HepG2 (cell line): ENCODE measurements around the gene KANK4. TPM values are rescaled to one million over a fixed set of nuclear protein-coding genes. Genes with fewer than 3 reads are reported as not detected.

Experiments used
- ARHGAP35 ChIP-seq: sonication (generic); formaldehyde crosslinking; IDR thresholded peaks from 2 replicates; pipeline ENCODE4 v1.9.0; 2022; ENCODE audit warnings: mild to moderate bottlenecking, inconsistent platforms, moderate library complexity, missing genetic modification reagents, borderline replicate concordance
- ARNT2 ChIP-seq: sonication (generic); formaldehyde crosslinking; IDR thresholded peaks from 2 replicates; pipeline ENCODE4 v1.8.0; 2022; ENCODE audit warnings: mild to moderate bottlenecking, low read depth, missing genetic modification reagents, moderate library complexity
- ATF6 ChIP-seq: sonication (generic); formaldehyde crosslinking; conservative IDR thresholded peaks from 2 replicates; pipeline ENCODE4 v1.4.0; 2020; ENCODE audit warnings: missing genetic modification reagents
- DMAP1 ChIP-seq: IDR thresholded peaks from 2 replicates; pipeline ENCODE4 v1.6.1; 2016
- FOSL1 ChIP-seq: sonication (generic); formaldehyde crosslinking; IDR thresholded peaks from 2 replicates; pipeline ENCODE4 v1.9.0; 2021; ENCODE audit warnings: missing genetic modification reagents, borderline replicate concordance
- IKZF1 ChIP-seq: fragments of 450-650 bp; IDR thresholded peaks from 2 replicates; pipeline ENCODE4 v1.7.1; 2016
- POLR2A ChIP-seq, 2 experiments: IDR thresholded peaks; 2 replicates each; pipeline ENCODE4 v1.6.1; 2011; ENCODE audit warnings: low read depth in 2 of 2, low read length in 2 of 2, mild to moderate bottlenecking in 1 of 2, moderate library complexity in 1 of 2; ENCODE audit not compliant: insufficient read depth in 1 of 2
- POLR2AphosphoS2 ChIP-seq: IDR thresholded peaks from 2 replicates; pipeline ENCODE4 v1.6.1; 2011; ENCODE audit warnings: low read depth, low read length, improper control_type of control experiment
- SKI ChIP-seq: fragments of 450-650 bp; IDR thresholded peaks from one replicate; pipeline ENCODE4 v1.6.1; 2018; ENCODE audit warnings: mild to moderate bottlenecking; ENCODE audit not compliant: partially characterized antibody
- SP5 ChIP-seq: IDR thresholded peaks from 2 replicates; pipeline ENCODE4 v1.6.1; 2016; ENCODE audit warnings: low read depth, borderline replicate concordance
- TAF1 ChIP-seq: sonication (generic); formaldehyde crosslinking; IDR thresholded peaks from 2 replicates; pipeline ENCODE4 v1.4.0; 2020; ENCODE audit warnings: missing genetic modification reagents
- TFDP1 ChIP-seq: IDR thresholded peaks from 2 replicates; pipeline ENCODE4 v1.6.1; 2016; ENCODE audit warnings: missing compliant biosample characterization, missing genetic modification reagents, borderline replicate concordance
- ZNF230 ChIP-seq: sonication (generic); formaldehyde crosslinking; IDR thresholded peaks from 2 replicates; pipeline ENCODE4 v1.4.0; 2020; ENCODE audit warnings: mild to moderate bottlenecking, missing genetic modification reagents
- ZNF232 ChIP-seq: sonication (generic); formaldehyde crosslinking; IDR thresholded peaks from 2 replicates; pipeline ENCODE4 v1.4.0; 2020; ENCODE audit warnings: missing genetic modification reagents, borderline replicate concordance
- ZNF256 ChIP-seq: sonication (generic); formaldehyde crosslinking; conservative IDR thresholded peaks from 2 replicates; pipeline ENCODE4 v1.4.0; 2020; ENCODE audit warnings: missing genetic modification reagents
- ZNF510 ChIP-seq: sonication (generic); formaldehyde crosslinking; IDR thresholded peaks from 2 replicates; pipeline ENCODE4 v1.4.0; 2020; ENCODE audit warnings: low read depth, mild to moderate bottlenecking, missing genetic modification reagents
- ZNF512B ChIP-seq: sonication (generic); formaldehyde crosslinking; IDR thresholded peaks from 2 replicates; pipeline ENCODE4 v1.5.1; 2020; ENCODE audit warnings: missing genetic modification reagents, mild to moderate bottlenecking, borderline replicate concordance
- ZNF543 ChIP-seq: sonication (generic); formaldehyde crosslinking; IDR thresholded peaks from 2 replicates; pipeline ENCODE4 v1.4.0; 2020; ENCODE audit warnings: mild to moderate bottlenecking, missing genetic modification reagents
- ZNF704 ChIP-seq: sonication (generic); formaldehyde crosslinking; IDR thresholded peaks from 2 replicates; pipeline ENCODE4 v1.8.1; 2023; ENCODE audit warnings: mild to moderate bottlenecking, inconsistent platforms, moderate library complexity, missing genetic modification reagents, borderline replicate concordance
- ZNF709 ChIP-seq: sonication (generic); formaldehyde crosslinking; IDR thresholded peaks from 2 replicates; pipeline ENCODE4 v1.5.0; 2020; ENCODE audit warnings: mild to moderate bottlenecking, missing genetic modification reagents
- ZNF792 ChIP-seq: IDR thresholded peaks from 2 replicates; pipeline ENCODE4 v1.6.1; 2016
- polyA plus RNA-seq, 8 experiments: library from polyadenylated mRNA; depleted of rRNA in 3 of 8; stranded (reverse) in 7 of 8; unstranded in 1 of 8; fragments of >200 nt; fragmentation: Illumina TruSeq in 4 of 8; extraction: Trizol in 4 of 8; gene quantifications; 2 replicates each; pipeline versions ENCODE4 v1.2.1 to v1.2.3, GENCODE V29; 2011 to 2016; ENCODE audit warnings: low read depth in 4 of 8, missing spikeins in 1 of 8, mixed read lengths in 1 of 8; ENCODE audit not compliant: insufficient read depth in 1 of 8
- total RNA-seq, 5 experiments: library from RNA; depleted of rRNA; stranded (reverse); fragments of >200 nt; fragmentation: Illumina TruSeq; extraction: Trizol; gene quantifications; 2 replicates each; pipeline ENCODE4 v1.2.3, GENCODE V29; 2016; ENCODE audit warnings: low read depth in 1 of 5

The KANK4 gene
- total and polyA plus RNA-seq, 2 of the 13 experiments (the other 11 are each of a cell fraction or from before 2014, with no cell fraction given): 16.1 to 25.7 TPM

GRCh38 chr1:62327360-62328055, 8.3 kb upstream of the KANK4 start (continued):
- 0 out of 2 replicates have a peak, but pooled peaks have one; percentile 26 for TF ChIP-seq ZNF512B (CRISPR knock-in tag)
- peak; percentile 83 for TF ChIP-seq TFDP1 (CRISPR knock-in tag)
- peak; percentile 71; the same call in 1 of the 2 replicates for TF ChIP-seq ZNF543 (CRISPR knock-in tag)
- 0 out of 2 replicates have a peak, but pooled peaks have one; percentile 19 for TF ChIP-seq DMAP1 (CRISPR knock-in tag)
- 0 out of 2 replicates have a peak, but pooled peaks have one; percentile 38 for TF ChIP-seq ZNF230 (CRISPR knock-in tag)
- TF ChIP-seq FOSL1 (CRISPR knock-in tag): no peak
- TF ChIP-seq IKZF1: no peak
- 0 out of 2 replicates have a peak, but pooled peaks have one; percentile 42 for TF ChIP-seq ZNF704
- TF ChIP-seq ATF6 (CRISPR knock-in tag): no peak
- TF ChIP-seq SKI: no peak
- TF ChIP-seq ZNF232 (CRISPR knock-in tag): no peak
- TF ChIP-seq ZNF792 (CRISPR knock-in tag): 0 out of 2 replicates have a peak, but pooled peaks have one; percentile 24
- no peak for TF ChIP-seq ZNF256 (CRISPR knock-in tag)
- TF ChIP-seq ZNF709: 0 out of 2 replicates have a peak, but pooled peaks have one; percentile 21
- TF ChIP-seq TAF1: peak; percentile 59; the same call in 1 of the 2 replicates
- TF ChIP-seq SP5 (CRISPR knock-in tag): peak; percentile 55; the same call in 1 of the 2 replicates
- TF ChIP-seq POLR2A (IDR thresholded peaks at IDR 0.05; ENCODE audit: insufficient read depth in 1 of 2, low read depth in 2 of 2, low read length in 2 of 2): peak in 1 of 2 experiments; percentile 55; a peak in 2 of 4 replicates
- TF ChIP-seq POLR2AphosphoS2: no peak
- no peak for TF ChIP-seq ARHGAP35
- TF ChIP-seq ARNT2 (CRISPR knock-in tag): 0 out of 2 replicates have a peak, but pooled peaks have one; percentile 57
- 0 out of 2 replicates have a peak, but pooled peaks have one; percentile 29 for TF ChIP-seq ZNF510 (CRISPR knock-in tag)
